ENCODE results near the gene DBX1.

The DBX1 gene

GRCh38 chr11:20120134-20120925, 39.9 kb downstream of the DBX1 start:
- no peak for DNase-seq

DNA sequence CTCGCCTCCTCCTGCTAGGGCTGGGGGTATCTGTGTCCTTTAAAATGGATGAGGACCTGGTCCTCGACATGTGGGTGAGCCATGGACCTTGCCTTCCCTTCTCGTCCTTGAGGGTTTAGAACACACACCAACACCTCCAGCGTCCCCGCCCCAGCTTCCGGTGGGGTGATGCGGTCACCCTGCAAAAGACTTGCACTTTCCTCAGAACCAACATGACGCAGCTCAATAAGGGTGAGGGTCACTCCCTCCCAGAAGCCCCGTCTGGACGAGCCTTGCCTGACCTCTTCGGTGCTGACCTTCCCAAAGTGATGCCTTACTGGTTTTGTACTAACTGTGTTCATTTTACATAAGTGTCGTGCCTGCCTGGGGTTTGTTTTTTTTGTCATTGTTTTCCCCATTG, 41.0 kb downstream of the DBX1 start:
- no peak for DNase-seq

DNA sequence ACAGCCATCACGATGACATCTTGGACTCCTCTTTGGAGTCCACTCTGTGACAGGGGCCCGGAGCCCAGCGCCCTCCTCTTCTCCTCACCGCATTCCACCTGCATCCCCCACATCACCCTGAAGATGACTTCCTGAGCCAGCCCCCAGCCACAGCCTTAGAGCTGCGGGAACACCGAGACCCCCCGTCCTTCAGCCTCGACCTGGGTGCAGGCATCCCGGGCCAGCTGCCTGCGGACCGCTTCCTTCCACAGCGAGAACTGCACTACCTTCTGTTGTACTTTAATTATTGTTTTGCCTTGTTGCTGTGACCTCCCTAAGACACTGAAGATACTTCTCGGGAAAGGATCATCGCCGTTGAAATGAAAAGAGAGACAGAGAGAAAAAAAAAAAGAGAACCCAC, 42.1 kb downstream of the DBX1 start:
- DNase-seq: no peak

DNA sequence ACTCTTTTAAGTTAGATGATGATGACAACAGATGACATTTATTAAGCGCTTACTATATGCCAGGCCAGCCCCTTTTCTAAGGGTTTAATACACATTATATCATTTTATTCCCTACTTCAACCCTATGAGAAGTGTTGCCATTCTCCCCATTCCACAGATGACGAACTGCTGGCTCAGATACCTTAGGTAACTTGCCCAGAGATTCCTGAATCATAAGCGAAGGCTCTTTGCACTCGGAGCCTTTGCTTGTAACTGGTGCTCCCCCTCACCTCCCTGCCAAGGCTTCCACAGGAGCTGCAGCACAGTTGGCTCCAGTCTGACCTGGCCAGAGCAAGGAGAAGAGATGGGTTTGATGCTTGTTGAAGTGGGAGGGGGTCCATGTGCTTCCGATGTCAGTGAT, 43.0 kb downstream of the DBX1 start:
- DNase-seq: no peak

GRCh38 chr11:20116825-20117224, 43.5 kb downstream of the DBX1 start:
- DNase-seq: no peak

GRCh38 chr11:20114588-20114987, 45.7 kb downstream of the DBX1 start:
- no peak for DNase-seq

- no peak for DNase-seq
These were observed 47.2 kb downstream of the DBX1 start for GRCh38 chr11:20113149-20113438.

DNA sequence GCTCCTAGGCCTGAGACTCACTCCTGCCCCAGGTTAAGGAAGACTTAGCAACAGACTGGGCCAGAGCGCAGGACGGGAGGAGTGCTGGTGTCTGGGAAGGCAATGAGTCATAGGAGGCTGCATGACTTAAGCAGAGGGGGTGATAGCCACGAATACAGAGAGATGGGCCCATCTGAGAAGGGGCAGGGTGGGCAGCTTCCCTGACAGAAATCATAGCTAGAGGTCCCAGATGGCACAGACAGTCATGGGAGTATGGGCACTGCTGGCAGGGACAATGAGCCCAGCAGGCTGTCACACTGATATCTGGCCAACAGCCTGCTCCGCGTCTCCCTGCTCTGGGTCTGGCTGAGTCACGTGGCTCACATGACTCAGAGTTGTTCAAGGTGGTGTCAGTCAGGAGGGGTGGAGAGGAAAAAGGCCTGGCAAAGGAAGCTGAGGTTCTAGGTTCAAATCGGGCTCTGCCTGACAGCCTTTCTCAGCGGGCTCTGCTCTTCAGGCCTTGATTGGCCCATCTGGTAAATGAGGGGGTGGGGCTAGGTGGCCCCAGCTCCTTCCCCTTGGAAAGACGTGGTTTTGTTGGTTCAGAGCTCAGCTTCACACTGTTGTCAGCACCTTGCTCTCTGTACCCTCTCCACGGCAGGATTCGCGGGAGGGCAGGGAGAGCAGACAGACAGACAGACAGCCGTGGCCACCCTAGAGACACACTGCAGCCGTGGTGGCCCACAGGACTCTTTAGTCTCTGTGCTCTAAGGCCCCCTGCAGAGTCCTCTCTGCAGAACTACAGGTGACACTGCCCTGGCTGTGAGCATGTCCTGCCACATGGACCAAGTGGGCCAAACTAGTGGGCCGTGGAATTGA, 47.8 kb downstream of the DBX1 start:
- DNase-seq: no peak

- no peak for DNase-seq
These were observed 48.4 kb downstream of the DBX1 start for GRCh38 chr11:20111871-20112270.

DNA sequence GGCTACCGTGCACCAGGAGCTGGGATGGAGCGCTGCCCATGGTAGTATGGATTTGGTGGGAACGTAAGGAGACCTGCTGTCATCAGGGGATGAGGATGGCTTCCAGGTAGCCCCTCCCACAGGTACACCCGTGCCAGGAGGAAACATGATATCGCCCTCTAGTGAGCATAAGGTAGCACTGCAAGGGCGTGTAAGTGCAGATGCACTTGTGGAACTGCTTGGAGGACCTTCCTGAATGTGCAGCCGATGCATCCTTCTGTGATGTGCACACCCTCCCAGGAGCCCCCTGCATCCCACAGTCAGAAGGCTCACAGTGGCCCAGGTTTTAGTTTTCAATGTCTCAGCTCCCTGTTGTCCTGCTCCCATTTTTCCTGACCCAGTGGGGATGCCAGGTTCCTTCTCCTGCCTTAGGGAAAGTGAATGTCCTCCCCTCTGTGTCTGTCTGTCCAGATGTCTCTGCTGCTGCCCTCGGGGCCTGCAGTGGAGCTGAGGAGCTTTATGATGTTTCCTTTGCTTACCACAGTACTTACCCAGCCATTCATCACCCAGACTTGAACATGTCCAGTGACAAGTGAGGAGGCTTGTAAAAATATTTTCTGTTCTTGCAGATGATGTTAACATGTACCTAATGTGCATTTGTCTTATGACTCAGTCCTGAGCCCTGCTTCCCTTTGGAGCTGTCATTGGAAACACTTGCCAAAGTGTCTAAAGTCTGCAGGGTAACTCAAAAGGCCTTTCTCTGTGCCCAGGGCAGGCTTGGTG, 49.2 kb downstream of the DBX1 start:
- DNase-seq: peak; percentile 29

- DNase-seq: no peak
These were observed 50.4 kb downstream of the DBX1 start for GRCh38 chr11:20109731-20110445.

All from GDM1 (cell line).